Measurements from ENCODE around the gene TEX10.

DNA sequence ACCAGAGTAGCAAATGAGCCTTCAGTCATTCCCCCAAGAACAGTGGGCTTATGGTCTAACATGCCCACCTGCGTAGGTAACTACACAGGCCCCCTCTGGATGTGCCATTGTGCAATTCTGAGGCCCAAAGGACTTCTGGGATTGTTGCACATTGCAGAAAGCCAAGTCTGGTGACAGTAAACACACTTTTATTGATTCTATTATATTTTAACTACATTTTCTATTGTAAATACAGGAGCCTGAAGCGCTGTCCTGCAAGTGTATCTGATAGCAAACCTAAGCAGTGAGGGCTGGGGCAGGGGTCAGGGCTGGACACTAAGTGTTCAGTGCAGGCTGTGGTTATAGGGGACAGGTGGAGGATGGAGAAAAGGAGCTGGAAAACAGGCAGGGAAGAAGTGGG, 57.5 kb downstream of the TEX10 start:
- no peak for TF ChIP-seq EZH2 (IDR thresholded peaks at IDR 0.05; ENCODE audit: borderline replicate concordance, low read length)
- TF ChIP-seq, protein P1, sequence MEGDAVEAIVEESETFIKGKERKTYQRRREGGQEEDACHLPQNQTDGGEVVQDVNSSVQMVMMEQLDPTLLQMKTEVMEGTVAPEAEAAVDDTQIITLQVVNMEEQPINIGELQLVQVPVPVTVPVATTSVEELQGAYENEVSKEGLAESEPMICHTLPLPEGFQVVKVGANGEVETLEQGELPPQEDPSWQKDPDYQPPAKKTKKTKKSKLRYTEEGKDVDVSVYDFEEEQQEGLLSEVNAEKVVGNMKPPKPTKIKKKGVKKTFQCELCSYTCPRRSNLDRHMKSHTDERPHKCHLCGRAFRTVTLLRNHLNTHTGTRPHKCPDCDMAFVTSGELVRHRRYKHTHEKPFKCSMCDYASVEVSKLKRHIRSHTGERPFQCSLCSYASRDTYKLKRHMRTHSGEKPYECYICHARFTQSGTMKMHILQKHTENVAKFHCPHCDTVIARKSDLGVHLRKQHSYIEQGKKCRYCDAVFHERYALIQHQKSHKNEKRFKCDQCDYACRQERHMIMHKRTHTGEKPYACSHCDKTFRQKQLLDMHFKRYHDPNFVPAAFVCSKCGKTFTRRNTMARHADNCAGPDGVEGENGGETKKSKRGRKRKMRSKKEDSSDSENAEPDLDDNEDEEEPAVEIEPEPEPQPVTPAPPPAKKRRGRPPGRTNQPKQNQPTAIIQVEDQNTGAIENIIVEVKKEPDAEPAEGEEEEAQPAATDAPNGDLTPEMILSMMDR (conservative IDR thresholded peaks at IDR 0.05 in 1 of 2, IDR thresholded peaks at IDR 0.05 in 1 of 2; ENCODE audit: extremely low read depth in 1 of 2, insufficient read depth in 1 of 2, low read depth in 1 of 2, low read length in 2 of 2) = no peak
